ENCODE measurements around the gene UBR3.

GRCh38 chr2:169966454-169966853, 139.2 kb downstream of the UBR3 start:
- TF ChIP-seq TAF1 (IDR thresholded peaks at IDR 0.05; ENCODE audit: borderline replicate concordance, insufficient read depth, low read length) (no peak), POLR2AphosphoS5 (IDR thresholded peaks at IDR 0.05; ENCODE audit: low read depth, low read length) (no peak), SIN3A (IDR thresholded peaks at IDR 0.05; ENCODE audit: borderline replicate concordance, insufficient read depth, low read length) (no peak), REST (IDR thresholded peaks at IDR 0.05; ENCODE audit: insufficient read depth in 1 of 2, low read depth in 2 of 2, low read length in 2 of 2) (no peak)

All from PFSK-1 (cell line).